ENCODE results near the gene BRAF. TPM values are rescaled to one million over a fixed set of nuclear protein-coding genes. Genes with fewer than 3 reads are reported as not detected.

The BRAF gene
- total and polyA plus RNA-seq, 2 of the 8 experiments (the other 6 are each of a cell fraction or from before 2014, with no cell fraction given), result 11.4 to 32.6 TPM

DNA sequence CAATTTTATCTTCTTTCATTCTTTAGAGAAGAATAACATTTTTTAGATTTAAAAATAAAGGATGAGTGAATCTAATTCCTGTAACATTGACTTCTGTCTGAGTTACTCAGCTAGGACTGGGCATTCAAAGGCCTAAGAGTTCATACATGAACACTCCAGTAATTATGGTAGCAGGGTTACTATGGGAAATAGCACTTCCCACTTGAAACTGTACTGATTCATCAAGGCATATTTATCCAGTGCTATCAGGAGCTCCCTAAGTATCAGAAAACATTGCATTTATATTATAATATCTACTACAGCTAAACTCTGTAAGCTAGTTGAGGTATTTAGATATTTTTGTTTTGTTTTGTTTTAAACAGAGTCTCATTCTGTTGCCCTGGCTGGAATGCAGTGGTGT lies 186.4 kb downstream of the BRAF start:
- H3K56ac ChIP-seq (replicated peaks; ENCODE audit: insufficient read length, low read depth, low read length), result no peak overlapping the region
- H3K18ac ChIP-seq (ENCODE audit: extremely low read depth, low read length), result no peak overlapping the region
- no peak overlapping the region for H2AK5ac ChIP-seq (ENCODE audit: low read depth, low read length)
- no peak overlapping the region for H4K8ac ChIP-seq (ENCODE audit: extremely low read depth, insufficient read depth, low read length)
- no peaks in the 10 kb centered on the region for H3K79me2 ChIP-seq (ENCODE audit: control insufficient read depth in 1 of 2, insufficient read depth in 2 of 2, low read length in 2 of 2)
- H4K20me1 ChIP-seq (replicated peaks in 1 of 2; ENCODE audit: control insufficient read depth in 1 of 2, insufficient read depth in 2 of 2, low read length in 2 of 2), result no peaks in the 10 kb centered on the region
- H4K91ac ChIP-seq (replicated peaks; ENCODE audit: insufficient read length, low read length), result no peak overlapping the region
- H3K14ac ChIP-seq (ENCODE audit: insufficient read length), result no peak overlapping the region
- no peaks in the 10 kb centered on the region for H3K79me1 ChIP-seq (ENCODE audit: low read depth, low read length)
- H3K27ac ChIP-seq (ENCODE audit: low read depth, low read length), result no peak overlapping the region
- no peak overlapping the region for H2BK5ac ChIP-seq (ENCODE audit: low read depth, low read length)
- peaks cover 0 to 12% (median 1%) of the 10 kb centered on the region in 4 experiments; a peak in 4 of 8 replicates for H3K36me3 ChIP-seq (ENCODE audit: control insufficient read depth in 2 of 4, insufficient read depth in 4 of 4, low read length in 3 of 4)
- no peak overlapping the region for H2BK120ac ChIP-seq (replicated peaks; ENCODE audit: low read depth, low read length)
- H3K23me2 ChIP-seq (ENCODE audit: low read depth, low read length), result no peaks in the 10 kb centered on the region
- TF ChIP-seq SUZ12 (IDR thresholded peaks at IDR 0.05; ENCODE audit: low read length) (no peak), NANOG (IDR thresholded peaks at IDR 0.05; ENCODE audit: insufficient read depth, low read depth, low read length, poor library complexity, severe bottlenecking) (no peak), BACH1 (IDR thresholded peaks at IDR 0.05; ENCODE audit: low read length) (no peak), RBBP5 (IDR thresholded peaks at IDR 0.05; ENCODE audit: borderline replicate concordance, low read depth, low read length) (no peak), KDM1A (IDR thresholded peaks at IDR 0.05; ENCODE audit: borderline replicate concordance, low read length) (no peak), RXRA (IDR thresholded peaks at IDR 0.05; ENCODE audit: insufficient read depth, low read depth, low read length) (no peak), EP300 (IDR thresholded peaks at IDR 0.05; ENCODE audit: borderline replicate concordance in 1 of 2, low read depth in 2 of 2, low read length in 2 of 2) (no peak), RFX5 (IDR thresholded peaks at IDR 0.05; ENCODE audit: borderline replicate concordance, low read depth, low read length) (no peak), KDM4A (IDR thresholded peaks at IDR 0.05; ENCODE audit: low read depth, low read length, severe bottlenecking) (no peak), SIX5 (IDR thresholded peaks at IDR 0.05; ENCODE audit: low read depth, low read length) (no peak), SIN3A (conservative IDR thresholded peaks at IDR 0.05 in 1 of 2, IDR thresholded peaks at IDR 0.05 in 1 of 2; ENCODE audit: low read depth in 1 of 2, low read length in 2 of 2) (no peak), RAD21 (IDR thresholded peaks at IDR 0.05 in 1 of 2, conservative IDR thresholded peaks at IDR 0.05 in 1 of 2; ENCODE audit: low read depth in 2 of 2, low read length in 2 of 2) (no peak)
- TF ChIP-seq, protein P1, sequence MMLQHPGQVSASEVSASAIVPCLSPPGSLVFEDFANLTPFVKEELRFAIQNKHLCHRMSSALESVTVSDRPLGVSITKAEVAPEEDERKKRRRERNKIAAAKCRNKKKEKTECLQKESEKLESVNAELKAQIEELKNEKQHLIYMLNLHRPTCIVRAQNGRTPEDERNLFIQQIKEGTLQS (IDR thresholded peaks at IDR 0.05; ENCODE audit: insufficient read depth, low read depth, low read length), result no peak
- H3K27me3 ChIP-seq (replicated peaks in 1 of 4; ENCODE audit: control insufficient read depth in 3 of 4, extremely low read depth in 1 of 4, insufficient read depth in 3 of 4, low read length in 3 of 4), result no peaks in the 10 kb centered on the region
- H3K4me2 ChIP-seq (ENCODE audit: insufficient read depth in 1 of 2, low read depth in 2 of 2, low read length in 2 of 2), result no peak overlapping the region
- H4K5ac ChIP-seq (ENCODE audit: insufficient read length, low read depth, low read length), result no peak overlapping the region
- no peak overlapping the region for H2BK12ac ChIP-seq (ENCODE audit: low read depth, low read length)
- H3K9ac ChIP-seq (replicated peaks in 1 of 4; ENCODE audit: extremely low read depth in 1 of 4, low read depth in 3 of 4, low read length in 3 of 4), result no peak overlapping the region
- FAIRE-seq (no peak), DNase-seq (ENCODE audit: low read depth in 1 of 2, low spot score in 2 of 2) (no peak)
- no peaks in the 10 kb centered on the region for H3K4me1 ChIP-seq (replicated peaks in 1 of 4; ENCODE audit: control insufficient read depth in 3 of 4, insufficient read depth in 4 of 4, low read length in 3 of 4)
- H3K9me3 ChIP-seq (ENCODE audit: insufficient read depth in 2 of 2, low read depth in 1 of 2, low read length in 1 of 2), result no peaks in the 10 kb centered on the region
- no peak overlapping the region for H3K4ac ChIP-seq (replicated peaks; ENCODE audit: insufficient read length, low read depth, low read length)
- H3K23ac ChIP-seq (ENCODE audit: insufficient read length), result no peak overlapping the region
- H2BK20ac ChIP-seq (ENCODE audit: low read length), result no peak overlapping the region
- no peak overlapping the region for H3K4me3 ChIP-seq (ENCODE audit: extremely low read depth in 1 of 4, insufficient read depth in 2 of 4, low read depth in 3 of 4, low read length in 4 of 4)
- H2BK15ac ChIP-seq (ENCODE audit: low read length), result no peak overlapping the region
- ChIA-PET POLR2A (ENCODE audit: partially characterized antibody) (no interaction called here), CTCF (ENCODE audit: partially characterized antibody) (interaction anchor here (0.8 to 1.3 kb wide), 6 partner anchors 12 to 208 kb away, joined by 3 to 5 read pairs (median 4); no protein-coding TSS in a partner anchor)
- no peak overlapping the region for H2AFZ ChIP-seq (ENCODE audit: low read length)
